Measurements from ENCODE around the gene MEN1.
A peak's percentile ranks its signal among the peaks of the same experiment; 100 is the strongest.

MEN1 gene

GRCh38 chr11:64800303-64801157 lies 9.8 kb downstream of the MEN1 start:
- DNase-seq = no peak

GRCh38 chr11:64799623-64800302 lies 10.6 kb downstream of the MEN1 start:
- DNase-seq = no peak

DNA sequence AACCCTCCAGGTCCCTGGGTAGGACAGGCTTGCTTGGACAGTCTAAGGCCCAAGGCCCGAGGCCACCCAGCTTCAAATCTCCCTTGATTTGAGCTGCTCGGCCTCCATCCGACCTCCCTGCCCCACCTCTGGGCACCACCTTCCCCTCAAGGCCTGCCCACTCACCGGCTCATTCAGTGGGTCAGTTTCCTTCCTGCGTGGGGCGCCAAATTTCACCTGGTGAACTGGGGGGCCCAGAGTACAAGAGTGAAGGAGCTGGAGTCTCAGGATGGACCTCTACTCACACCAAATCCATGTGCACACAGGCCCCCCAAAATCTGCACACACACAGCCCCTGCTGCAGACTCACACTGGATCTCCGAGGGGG lies 11.1 kb downstream of the MEN1 start:
- no peak for DNase-seq

GRCh38 chr11:64796757-64797541 lies 13.4 kb downstream of the MEN1 start:
- DNase-seq = no peak

DNA sequence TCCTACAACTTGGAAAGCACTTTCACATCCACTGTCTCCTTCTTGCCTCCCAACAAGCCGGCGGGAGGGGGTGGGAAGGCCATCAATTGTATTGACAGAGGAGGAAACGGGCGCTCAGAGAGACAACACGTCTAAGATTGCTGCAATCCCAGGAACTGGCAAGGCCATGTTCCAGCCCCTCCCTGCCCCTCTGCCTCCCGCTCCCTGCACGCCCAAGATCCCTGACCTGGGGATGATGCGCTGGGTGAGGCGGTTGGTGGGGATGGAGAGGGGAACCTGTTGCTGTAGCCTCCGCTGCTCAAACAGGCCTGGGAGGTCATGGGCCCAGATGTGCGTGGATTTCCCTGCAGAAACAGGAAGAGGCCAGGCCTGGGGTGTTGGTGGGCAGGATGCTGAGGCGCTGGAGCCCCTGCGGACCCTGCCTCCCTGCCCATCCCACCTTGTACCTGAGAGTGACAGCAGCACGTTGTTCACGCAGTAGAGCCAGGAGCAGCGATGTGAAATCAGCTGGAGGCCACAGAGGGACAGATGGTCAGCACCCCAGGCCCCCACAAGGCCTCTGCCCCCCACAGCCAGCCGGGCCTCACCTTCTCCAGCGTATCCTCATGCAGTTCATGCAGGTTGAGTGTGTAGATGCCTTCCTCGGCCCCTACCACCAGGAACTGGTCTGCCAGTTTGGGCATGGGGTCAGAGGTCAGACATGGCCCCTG lies 14.1 kb downstream of the MEN1 start:
- DNase-seq = no peak

DNA sequence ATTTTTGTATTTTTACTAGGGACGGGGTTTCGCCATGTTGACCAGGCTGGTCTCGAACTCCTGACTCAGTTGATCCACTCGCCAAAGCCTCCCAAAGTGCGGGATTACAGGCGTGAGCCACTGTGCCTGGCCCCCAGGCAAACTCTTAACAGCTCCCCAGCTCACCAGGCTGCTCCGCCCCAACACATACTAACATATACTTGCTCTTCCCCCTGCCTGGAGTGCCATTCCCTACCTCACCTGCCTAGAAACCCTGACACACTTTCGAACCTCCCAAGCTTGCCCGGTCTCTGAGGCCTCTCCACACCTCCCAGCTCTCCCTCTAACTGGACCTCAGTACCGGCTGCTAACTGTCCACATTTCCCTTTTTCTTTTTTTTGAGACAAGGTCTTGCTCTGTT lies 15.8 kb downstream of the MEN1 start:
- DNase-seq = no peak

DNA sequence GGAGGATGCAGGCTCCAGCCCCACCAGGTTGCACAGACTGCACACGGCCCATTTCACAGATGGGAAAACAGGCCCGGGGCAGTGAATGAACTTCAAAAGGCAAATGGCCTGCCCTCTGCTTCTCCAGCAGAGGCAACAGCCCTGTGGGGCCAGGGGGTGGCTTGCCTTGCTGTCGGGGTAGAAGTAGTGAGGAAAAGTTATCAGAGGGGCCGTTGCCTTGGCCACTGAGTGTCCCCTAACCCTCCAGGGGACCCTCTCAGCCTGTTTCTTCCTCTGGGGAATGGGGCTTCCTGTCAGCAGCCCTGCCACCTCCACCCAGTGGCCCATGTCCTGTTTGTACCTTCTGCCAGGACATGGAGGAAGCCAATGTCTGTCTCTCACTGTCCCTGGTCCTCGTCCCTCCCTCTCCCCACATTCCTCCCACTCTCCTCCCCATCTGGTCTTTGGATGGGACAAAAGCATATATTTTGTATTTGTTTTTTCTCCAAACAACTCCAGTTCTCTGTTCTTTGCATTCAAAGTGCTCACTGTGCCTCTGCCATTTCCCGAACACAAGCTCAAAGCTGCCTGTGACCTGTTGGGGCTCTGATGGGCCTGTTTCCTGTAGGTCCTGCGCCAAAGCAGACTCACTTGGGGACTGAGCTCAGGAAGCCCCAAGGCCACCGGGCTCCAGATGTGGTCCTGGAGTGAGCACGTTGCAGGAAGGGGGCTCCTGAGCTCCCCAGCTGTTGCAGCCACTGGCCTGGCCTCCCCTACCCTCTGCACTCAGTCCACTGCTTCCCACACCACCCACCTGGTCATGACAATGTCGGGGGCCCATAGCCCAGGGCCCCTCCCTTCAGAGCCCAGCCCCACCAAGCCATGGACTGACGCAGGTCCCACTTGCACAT lies 16.8 kb downstream of the MEN1 start:
- no peak for DNase-seq

- no peak for DNase-seq
Measured at GRCh38 chr11:64792482-64792881, 17.9 kb downstream of the MEN1 start.

- no peak for DNase-seq
Measured at GRCh38 chr11:64791781-64792291, 18.5 kb downstream of the MEN1 start.

GRCh38 chr11:64790205-64791095 lies 19.9 kb downstream of the MEN1 start:
- no peak for DNase-seq

GRCh38 chr11:64789331-64790204 lies 20.8 kb downstream of the MEN1 start:
- no peak for DNase-seq

- DNase-seq = no peak
Measured at GRCh38 chr11:64788321-64789215, 21.8 kb downstream of the MEN1 start.

DNA sequence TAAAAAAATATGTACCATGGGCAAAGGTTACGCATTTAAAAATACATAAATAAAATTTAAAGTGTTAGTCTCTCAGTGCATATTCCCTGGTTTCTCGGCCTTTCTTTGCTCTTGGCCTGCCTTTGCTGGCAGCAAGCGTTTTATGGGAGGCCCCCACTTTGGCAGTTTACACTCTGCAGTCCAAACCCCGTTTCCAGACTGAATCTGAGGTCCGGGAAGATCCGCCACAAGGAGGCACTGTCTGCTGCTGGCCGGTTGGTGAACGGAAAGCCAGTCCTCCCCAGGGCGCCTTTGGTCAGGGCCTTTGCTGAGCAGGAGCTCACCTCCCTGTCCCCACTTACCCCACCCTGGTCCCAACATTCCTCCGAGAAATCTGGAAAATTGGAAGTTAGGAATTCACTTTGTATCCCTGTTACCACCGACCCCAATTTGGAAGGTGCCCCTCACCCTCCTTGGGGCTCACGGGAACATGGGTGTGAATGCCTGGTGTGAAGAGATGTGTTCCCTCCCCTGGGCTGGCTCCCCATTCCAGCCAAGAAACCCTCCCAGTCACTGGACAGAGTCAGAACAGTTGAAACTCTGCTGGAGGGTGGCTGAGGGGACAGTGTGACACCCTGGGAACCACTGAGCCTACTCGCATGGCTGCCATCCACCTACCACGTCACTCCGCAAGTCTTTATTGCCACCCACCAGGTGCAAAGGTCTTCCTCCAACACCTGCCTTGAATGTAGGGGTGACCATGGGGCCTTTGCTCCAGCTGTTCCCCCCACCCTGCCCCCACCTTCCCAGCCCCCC lies 22.6 kb downstream of the MEN1 start:
- DNase-seq = peak; percentile 45 to 64

GRCh38 chr11:64786308-64786707 lies 24.0 kb downstream of the MEN1 start:
- DNase-seq = no peak

- no peak for DNase-seq
Measured at GRCh38 chr11:64784813-64785581, 25.4 kb downstream of the MEN1 start.

DNA sequence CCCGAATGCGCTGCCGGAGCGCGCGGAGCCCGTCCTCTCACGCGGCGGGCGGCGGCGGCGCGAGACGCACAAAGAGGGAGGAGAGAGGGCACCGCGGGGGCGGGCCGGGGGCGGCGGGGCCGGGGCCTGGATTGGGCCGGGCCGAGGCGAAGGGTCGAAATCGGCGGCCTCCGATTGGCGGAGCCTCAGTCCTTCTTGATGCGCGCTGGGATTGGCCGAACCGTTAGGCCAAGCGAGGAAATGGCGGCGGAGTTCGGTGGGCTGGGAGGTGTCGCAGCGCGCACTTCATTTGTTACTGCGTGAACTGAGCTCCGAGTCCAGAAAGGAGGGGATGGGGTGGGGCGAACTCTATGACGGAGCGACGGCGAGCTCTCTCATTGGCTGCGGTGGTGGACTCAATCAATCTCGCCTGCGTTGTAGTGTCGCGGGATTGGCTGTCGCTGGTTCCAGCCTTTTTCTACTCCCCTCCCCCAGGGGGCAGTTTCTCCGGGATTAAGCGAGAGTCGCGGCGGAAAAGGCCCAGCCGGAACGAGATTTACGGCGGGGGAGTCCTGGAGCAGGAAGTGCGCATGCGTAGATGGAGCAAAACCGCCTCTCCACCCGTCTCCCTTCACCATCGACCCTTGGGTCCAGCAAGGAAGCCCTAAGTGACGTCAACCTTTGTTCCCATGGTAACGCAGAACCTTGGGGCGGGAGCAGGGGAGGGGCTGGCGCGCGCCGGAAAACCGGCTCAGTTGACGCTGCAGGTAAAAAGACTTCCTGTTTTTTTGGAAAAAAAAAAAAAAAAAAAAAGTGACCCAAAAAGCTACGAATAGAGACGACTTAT lies 31.7 kb downstream of the MEN1 start, which contains the start of gene SF1:
TSS of gene SF1 (minus strand) at position 70 of the 826 bp plus-strand sequence. CDS start 150 bp downstream, outside the sequence.
- peak; percentile 99 to 100 for DNase-seq

All from Kasumi-1 (cell line).